ENCODE results near the gene CARMIL1.
"Not testable (repeated sequence)": the region's sequence is repeated elsewhere in the genome, so short reads cannot be mapped to it uniquely, and the experiment has no call there.

The CARMIL1 gene

GRCh38 chr6:25442898-25443297 is 163.7 kb downstream of the CARMIL1 start:
- H3K4me1 ChIP-seq (ENCODE audit: insufficient read depth, low read length) = peaks cover 7% of the 10 kb centered on the region

GRCh38 chr6:25444521-25444920 is 165.3 kb downstream of the CARMIL1 start:
- peaks cover 19% of the 10 kb centered on the region for H3K4me1 ChIP-seq (ENCODE audit: insufficient read depth, low read length)
- not testable (repeated sequence) for H3K9ac ChIP-seq (ENCODE audit: low read depth, low read length); H3K9me3 ChIP-seq (ENCODE audit: control insufficient read depth, insufficient read depth, low read length); H3K36me3 ChIP-seq (ENCODE audit: insufficient read depth, low read length)

More at GRCh38 chr6:25442898-25443297, 163.7 kb downstream of the CARMIL1 start:
- H3K36me3 ChIP-seq (ENCODE audit: insufficient read depth, low read length) = no peaks in the 10 kb centered on the region
- H3K9me3 ChIP-seq (ENCODE audit: control insufficient read depth, insufficient read depth, low read length) = no peaks in the 10 kb centered on the region
- H3K9ac ChIP-seq (ENCODE audit: low read depth, low read length) = no peak overlapping the region

DNA sequence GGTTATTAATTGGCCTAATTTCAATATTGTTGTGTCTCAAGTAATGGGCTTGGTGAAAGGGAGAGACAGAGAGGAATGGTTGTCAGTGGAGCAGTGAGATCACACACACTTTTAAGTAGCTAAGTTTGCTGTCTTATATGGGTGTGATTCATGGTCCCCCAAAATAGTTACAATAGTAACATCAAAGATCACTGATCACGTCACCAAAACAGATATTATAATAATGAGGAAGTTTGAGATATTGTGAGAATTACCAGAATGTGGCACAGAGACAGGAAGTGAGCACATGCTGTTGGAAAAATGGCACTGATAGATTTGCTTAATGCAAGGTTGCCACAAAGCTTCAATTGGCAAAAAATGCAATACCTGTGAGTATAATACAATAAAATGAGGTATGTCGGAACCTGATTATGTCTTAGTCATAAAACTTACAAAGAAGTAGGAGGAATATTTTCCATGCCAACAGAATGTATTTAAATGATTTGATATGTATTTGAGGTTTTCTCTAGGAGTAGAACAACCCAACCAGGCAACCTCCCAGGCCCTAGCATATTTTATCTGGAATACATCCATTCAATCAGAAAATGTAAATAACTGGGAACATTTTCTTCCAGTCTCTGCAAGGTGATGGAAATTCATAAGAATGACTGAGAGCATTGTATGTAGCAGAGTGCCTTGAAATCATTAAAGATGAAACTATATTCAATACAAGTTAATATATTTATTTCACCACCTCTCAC is 167.8 kb downstream of the CARMIL1 start:
- Histone ChIP-seq H3K9me3 (ENCODE audit: control insufficient read depth, insufficient read depth, low read length) (no peaks in the 10 kb centered on the region), H3K9ac (ENCODE audit: low read depth, low read length) (no peak overlapping the region), H3K4me1 (ENCODE audit: insufficient read depth, low read length) (peaks cover 24% of the 10 kb centered on the region), H3K36me3 (ENCODE audit: insufficient read depth, low read length) (no peaks in the 10 kb centered on the region)

DNA sequence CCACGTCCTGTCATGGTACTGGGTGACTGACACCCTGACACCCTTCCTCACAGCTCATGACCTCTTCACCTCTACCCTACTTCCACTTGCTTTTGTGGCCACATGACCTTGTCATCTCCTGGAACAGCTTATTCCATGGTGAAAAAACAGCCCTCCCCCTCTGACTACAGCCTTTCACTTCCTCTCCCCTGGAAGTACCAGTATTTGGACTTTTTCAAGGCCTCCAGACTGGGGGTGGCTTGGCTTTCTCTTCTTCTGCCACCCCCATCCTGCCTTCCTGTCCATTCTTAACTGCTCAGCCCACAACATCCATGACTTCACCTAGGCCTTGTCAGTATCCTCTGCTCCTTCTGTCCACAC is 168.4 kb downstream of the CARMIL1 start:
- no peak overlapping the region for H3K9ac ChIP-seq (ENCODE audit: low read depth, low read length)
- H3K36me3 ChIP-seq (ENCODE audit: insufficient read depth, low read length) = no peaks in the 10 kb centered on the region
- peaks cover 20% of the 10 kb centered on the region for H3K4me1 ChIP-seq (ENCODE audit: insufficient read depth, low read length)
- H3K9me3 ChIP-seq (ENCODE audit: control insufficient read depth, insufficient read depth, low read length) = no peaks in the 10 kb centered on the region

DNA sequence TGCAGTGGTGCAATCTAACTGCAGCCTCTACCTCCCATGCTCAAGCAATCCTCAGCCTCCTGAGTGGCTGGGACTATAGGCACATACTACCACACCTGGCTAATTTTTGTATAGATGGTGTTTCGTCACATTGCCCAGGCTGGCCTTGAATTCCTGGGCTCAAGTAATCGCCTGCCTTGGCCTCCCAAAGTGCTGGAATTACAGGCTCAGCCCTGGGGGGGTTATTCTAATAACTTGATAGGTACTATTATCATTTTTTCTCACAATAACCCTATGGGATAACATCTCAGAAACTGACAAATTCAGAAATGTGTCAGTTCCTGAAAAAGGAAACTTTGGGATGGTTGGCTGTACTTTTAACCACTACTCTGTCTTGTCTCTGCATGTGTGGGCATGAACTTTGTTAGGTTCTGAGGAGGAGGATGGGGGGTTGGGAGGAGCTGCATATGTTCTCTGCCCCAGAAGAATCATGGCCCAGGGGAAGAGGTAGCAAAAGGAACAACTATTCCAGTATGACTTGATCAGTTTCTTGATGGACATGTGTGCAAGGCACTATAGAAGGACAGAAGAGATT is 169.9 kb downstream of the CARMIL1 start:
- Histone ChIP-seq H3K9me3 (ENCODE audit: control insufficient read depth, insufficient read depth, low read length) (no peaks in the 10 kb centered on the region), H3K9ac (ENCODE audit: low read depth, low read length) (no peak overlapping the region), H3K4me1 (ENCODE audit: insufficient read depth, low read length) (peaks cover 20% of the 10 kb centered on the region), H3K36me3 (ENCODE audit: insufficient read depth, low read length) (no peaks in the 10 kb centered on the region)

DNA sequence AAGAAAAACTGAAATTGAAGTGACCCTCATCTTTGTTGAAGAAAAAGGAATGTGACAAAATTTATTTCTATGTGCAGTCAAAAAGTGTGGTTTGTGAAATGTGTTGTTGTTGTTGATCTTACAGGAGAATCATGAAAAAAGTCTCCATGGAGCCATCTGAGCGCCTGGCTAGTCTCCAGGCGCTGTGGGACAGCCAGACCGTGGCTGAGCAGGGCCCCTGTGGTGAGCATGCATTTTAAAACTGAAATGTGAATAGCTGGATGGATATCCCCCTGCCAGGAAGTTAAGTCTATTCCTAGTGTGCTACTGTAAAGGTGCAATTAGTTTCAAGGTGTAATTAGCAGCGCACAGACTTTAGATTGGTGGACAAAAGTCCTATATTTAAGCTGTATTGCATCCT is 170.6 kb downstream of the CARMIL1 start:
- Histone ChIP-seq H3K9ac (ENCODE audit: low read depth, low read length) (no peak overlapping the region), H3K9me3 (ENCODE audit: control insufficient read depth, insufficient read depth, low read length) (no peaks in the 10 kb centered on the region), H3K36me3 (ENCODE audit: insufficient read depth, low read length) (no peaks in the 10 kb centered on the region), H3K4me1 (ENCODE audit: insufficient read depth, low read length) (peaks cover 20% of the 10 kb centered on the region)

DNA sequence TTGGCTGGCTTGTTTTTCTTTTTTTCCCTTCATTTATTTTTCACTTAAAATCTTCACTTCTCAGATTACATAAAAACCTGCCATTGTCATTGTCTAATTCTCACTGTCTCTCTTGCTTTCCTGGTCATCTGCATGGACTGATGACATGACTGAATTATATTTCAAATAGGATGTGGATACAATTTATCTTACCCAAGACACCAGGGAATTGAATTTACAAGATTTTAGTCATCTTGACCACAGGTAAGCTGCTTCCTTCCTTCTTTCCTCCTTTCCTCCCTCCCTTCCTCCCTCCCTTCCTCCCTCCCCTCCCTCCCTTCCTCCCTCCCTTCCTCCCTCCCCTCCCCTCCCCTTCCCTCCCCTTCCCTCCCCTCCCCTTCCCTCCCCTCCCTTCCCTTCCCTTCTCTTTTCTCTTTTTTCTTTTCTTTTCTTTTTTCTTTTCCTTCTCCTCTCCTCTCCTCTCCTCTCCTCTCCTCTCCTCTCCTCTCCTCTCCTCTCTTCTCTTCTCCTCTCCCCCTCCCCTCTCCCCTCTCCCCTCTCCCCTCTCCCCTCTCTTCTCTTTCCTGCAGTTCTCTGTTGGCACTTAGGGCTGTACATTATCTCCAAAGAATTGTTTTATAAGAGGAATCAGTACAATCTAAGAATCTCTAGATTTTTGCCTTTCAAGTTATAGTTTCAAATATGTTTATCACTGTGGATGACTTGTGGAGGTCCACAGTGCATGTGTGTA is 171.5 kb downstream of the CARMIL1 start:
- H3K36me3 ChIP-seq (ENCODE audit: insufficient read depth, low read length) = no peaks in the 10 kb centered on the region
- no peaks in the 10 kb centered on the region for H3K9me3 ChIP-seq (ENCODE audit: control insufficient read depth, insufficient read depth, low read length)
- peaks cover 20% of the 10 kb centered on the region for H3K4me1 ChIP-seq (ENCODE audit: insufficient read depth, low read length)
- H3K9ac ChIP-seq (ENCODE audit: low read depth, low read length) = no peak overlapping the region

DNA sequence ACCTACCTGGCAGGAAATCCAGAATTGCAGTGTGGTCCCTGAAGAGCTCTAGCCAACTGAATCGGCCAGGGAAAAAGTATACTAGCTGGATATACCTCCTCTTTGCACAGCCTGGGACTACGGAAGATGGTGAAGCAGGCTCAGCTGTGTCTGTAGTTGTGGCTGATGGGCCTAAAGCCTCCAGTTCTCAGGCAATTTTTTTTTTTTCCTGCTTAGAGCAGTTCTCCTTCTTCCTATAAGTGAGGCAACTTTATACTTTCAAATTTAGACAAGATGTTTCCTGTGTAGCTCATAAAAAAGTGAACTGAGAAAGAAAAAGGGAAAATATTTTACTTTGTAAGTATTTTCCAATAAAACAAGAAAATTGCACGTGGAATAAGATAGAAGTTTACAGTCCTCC is 172.9 kb downstream of the CARMIL1 start:
- Histone ChIP-seq H3K36me3 (ENCODE audit: insufficient read depth, low read length) (no peaks in the 10 kb centered on the region), H3K9ac (ENCODE audit: low read depth, low read length) (no peak overlapping the region), H3K4me1 (ENCODE audit: insufficient read depth, low read length) (peaks cover 20% of the 10 kb centered on the region), H3K9me3 (ENCODE audit: control insufficient read depth, insufficient read depth, low read length) (no peaks in the 10 kb centered on the region)

DNA sequence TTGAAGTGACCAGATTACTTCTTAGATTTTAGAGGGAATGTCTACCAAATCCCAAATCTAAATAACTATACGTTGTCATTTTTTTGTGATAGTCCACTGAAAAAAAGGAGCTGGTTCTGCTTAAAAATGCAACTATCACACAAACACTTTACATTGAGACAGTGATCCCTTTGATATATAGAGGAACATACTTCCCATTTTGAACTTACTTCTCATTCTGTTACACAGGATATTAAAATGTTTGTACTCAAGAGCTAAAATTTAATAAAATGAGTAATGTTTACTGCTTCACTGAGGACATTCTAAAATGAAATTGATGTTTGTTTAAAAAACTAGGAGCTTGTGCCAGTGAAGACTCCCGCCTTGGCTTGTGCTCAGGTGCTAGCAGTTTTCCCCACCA is 174.1 kb downstream of the CARMIL1 start:
- Histone ChIP-seq H3K36me3 (ENCODE audit: insufficient read depth, low read length) (no peaks in the 10 kb centered on the region; the same call in 1 of the 2 replicates), H3K9ac (ENCODE audit: low read depth, low read length) (no peak overlapping the region), H3K9me3 (ENCODE audit: control insufficient read depth, insufficient read depth, low read length) (no peaks in the 10 kb centered on the region), H3K4me1 (ENCODE audit: insufficient read depth, low read length) (peaks cover 19% of the 10 kb centered on the region)

DNA sequence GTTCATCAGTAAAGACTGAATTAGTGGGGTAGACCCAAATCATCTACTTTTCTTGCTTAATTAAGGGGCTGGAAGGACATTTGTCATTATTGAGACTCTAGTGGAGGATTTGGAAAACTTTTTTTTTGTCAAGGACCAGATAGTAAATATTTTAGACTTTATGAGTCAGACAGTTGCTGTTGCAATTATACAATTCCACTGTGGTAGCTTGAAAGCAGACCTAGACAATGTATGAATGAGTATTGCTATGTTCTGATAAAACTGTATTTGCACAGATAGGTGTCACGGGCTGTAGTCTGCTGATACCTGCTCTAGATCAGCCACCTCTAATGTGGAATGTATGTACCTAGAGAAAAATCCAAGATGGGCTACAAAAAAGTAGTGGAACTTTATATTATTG is 175.0 kb downstream of the CARMIL1 start:
- H3K9ac ChIP-seq (ENCODE audit: low read depth, low read length) = no peak overlapping the region
- no peaks in the 10 kb centered on the region; the same call in 1 of the 2 replicates for H3K36me3 ChIP-seq (ENCODE audit: insufficient read depth, low read length)
- peaks cover 11% of the 10 kb centered on the region for H3K4me1 ChIP-seq (ENCODE audit: insufficient read depth, low read length)
- no peaks in the 10 kb centered on the region for H3K9me3 ChIP-seq (ENCODE audit: control insufficient read depth, insufficient read depth, low read length)

DNA sequence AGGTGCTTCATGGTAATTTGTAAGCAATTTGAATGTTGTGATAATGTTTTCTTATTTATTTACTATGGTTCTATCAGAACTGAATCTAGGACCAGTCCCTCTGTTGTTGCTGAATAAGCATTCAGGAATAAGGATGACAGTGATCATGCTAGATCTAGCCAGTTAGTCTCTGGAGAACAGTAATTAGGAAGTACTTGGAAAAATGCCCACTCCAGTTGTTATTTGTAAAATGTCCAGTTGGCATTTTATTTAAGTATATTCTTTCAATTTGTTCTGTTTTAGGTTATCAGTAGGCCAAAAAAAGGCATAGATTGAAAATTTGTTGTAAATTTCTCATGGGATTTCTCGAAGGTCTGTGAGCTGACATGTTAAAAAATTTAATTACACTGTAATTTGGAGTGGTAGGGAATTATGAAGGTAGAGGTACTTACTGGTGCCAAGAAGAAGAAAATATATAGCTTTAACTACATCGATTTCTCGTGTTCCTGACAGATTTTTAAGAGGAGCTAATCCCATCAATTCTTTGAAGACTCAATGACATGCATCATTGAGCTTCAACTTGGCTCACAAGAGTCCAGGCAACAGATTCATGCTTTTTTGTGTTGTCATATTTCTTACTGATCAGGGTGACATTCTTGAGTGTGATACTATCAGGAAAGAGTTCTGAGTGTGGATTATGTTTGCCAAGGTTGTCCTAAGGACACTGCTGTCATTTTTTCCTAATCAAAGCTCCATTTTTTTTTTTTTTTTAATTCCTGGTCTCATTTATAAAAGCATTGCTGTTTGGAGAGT is 177.3 kb downstream of the CARMIL1 start:
- Histone ChIP-seq H3K36me3 (ENCODE audit: insufficient read depth, low read length) (no peaks in the 10 kb centered on the region; the same call in 1 of the 2 replicates), H3K9me3 (ENCODE audit: control insufficient read depth, insufficient read depth, low read length) (no peaks in the 10 kb centered on the region), H3K4me1 (ENCODE audit: insufficient read depth, low read length) (0 out of 2 replicates have a peak, but pooled peaks cover 2% of the 10 kb centered on the region), H3K9ac (ENCODE audit: low read depth, low read length) (no peak overlapping the region)

DNA sequence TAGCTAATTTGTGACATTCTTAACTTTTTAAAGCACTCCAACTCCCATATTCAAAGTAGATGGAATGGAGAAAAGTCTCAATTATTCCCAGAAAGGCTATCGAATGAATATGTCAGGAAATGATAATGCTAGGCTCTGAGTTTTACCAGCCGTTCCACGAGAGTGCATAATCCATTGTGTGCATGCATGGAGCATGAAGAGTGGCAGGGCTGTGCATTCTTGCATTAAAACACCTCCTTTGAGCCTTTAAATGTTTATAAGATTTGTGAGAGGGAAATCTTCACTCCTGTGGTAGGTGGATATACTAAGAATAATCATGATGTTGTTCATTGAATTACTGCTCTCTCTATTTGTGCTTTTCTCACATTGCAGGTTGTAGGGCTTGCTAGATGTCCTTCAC is 178.3 kb downstream of the CARMIL1 start:
- H3K36me3 ChIP-seq (ENCODE audit: insufficient read depth, low read length) = no peaks in the 10 kb centered on the region; the same call in 1 of the 2 replicates
- H3K9ac ChIP-seq (ENCODE audit: low read depth, low read length) = no peak overlapping the region
- 0 out of 2 replicates have a peak, but pooled peaks cover 2% of the 10 kb centered on the region for H3K4me1 ChIP-seq (ENCODE audit: insufficient read depth, low read length)
- no peaks in the 10 kb centered on the region for H3K9me3 ChIP-seq (ENCODE audit: control insufficient read depth, insufficient read depth, low read length)

- Histone ChIP-seq H3K9ac (ENCODE audit: low read depth, low read length) (no peak overlapping the region), H3K36me3 (ENCODE audit: insufficient read depth, low read length) (no peaks in the 10 kb centered on the region; the same call in 1 of the 2 replicates), H3K4me1 (ENCODE audit: insufficient read depth, low read length) (peaks cover 6% of the 10 kb centered on the region; the same call in 1 of the 2 replicates), H3K9me3 (ENCODE audit: control insufficient read depth, insufficient read depth, low read length) (no peaks in the 10 kb centered on the region)
These were observed 179.3 kb downstream of the CARMIL1 start for GRCh38 chr6:25458485-25458884.

DNA sequence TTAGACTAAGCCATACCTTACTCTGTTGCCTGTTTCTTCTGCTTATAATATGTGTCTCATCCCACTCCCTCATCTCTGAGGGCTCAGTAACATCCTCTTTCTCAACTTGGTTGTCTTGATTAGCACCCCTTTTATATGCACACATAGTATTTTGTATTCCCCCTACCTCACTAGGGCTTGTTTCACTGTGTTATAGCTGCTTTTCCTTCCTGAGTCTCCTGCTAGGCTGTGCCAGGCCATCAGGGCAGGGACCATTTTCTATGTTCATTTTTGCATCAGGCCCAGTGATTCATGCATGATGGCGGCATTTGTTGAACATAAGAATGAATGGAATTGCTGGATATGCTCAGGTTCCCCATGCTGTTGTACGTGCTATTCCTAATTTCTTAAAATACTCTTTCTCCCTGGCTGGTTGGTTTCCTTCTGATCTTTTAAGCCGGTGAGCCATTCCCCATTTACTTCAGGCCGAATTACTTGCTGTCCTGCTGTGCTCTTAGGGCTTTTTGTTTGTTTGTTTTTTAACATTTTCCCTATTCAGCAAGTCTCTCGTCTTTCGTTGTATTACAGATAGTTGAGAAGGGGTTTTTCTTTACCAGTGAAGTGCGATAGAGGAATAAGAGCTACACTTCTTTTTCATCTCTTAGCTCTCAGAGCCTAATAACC is 183.2 kb downstream of the CARMIL1 start:
- peaks cover 11% of the 10 kb centered on the region; the same call in 1 of the 2 replicates for H3K4me1 ChIP-seq (ENCODE audit: insufficient read depth, low read length)
- H3K9ac ChIP-seq (ENCODE audit: low read depth, low read length) = no peak overlapping the region
- H3K9me3 ChIP-seq (ENCODE audit: control insufficient read depth, insufficient read depth, low read length) = no peaks in the 10 kb centered on the region

More for the DNA sequence above, 183.2 kb downstream of the CARMIL1 start:
- H3K36me3 ChIP-seq (ENCODE audit: insufficient read depth, low read length) = no peaks in the 10 kb centered on the region; the same call in 1 of the 2 replicates
